Endothelial cell of umbilical vein (primary cell): ENCODE data around the gene NTRK2. TPM values are rescaled to one million over a fixed set of nuclear protein-coding genes. Genes with fewer than 3 reads are reported as not detected.

Experiments
- BruUV-seq: library from RNA; stranded (reverse); fragments of 400-500 nt; replicated peaks from 2 replicates; lab custom pipeline; 2021; lab: Mats Ljungman, UMichigan
- CTCF ChIA-PET: fragments of 300-600, 350-600 bp; sonication (Branson Sonifier 250); formaldehyde crosslinking; loops from one replicate; lab custom pipeline; 2021; ENCODE audit warnings: antibody characterized with exemption, inconsistent platforms; lab: Charles Lee
- POLR2A ChIA-PET: fragments of 300-600, 350-600 bp; sonication (Branson Sonifier 250); formaldehyde crosslinking; loops from one replicate; lab custom pipeline; 2021; ENCODE audit warnings: antibody characterized with exemption, inconsistent platforms; lab: Charles Lee
- DNase-seq: peaks from one replicate; pipeline ENCODE4 v3.0.0-alpha.2; 2011; ENCODE audit warnings: low read depth, low spot score
- FAIRE-seq: peaks from 2 replicates; lab custom pipeline; 2011; peaks lifted over from hg19 to GRCh38; lab: Jason Lieb, UNC
- H2AFZ ChIP-seq: 2 replicates; pipeline ENCODE4 v1.6.0; 2012; ENCODE audit warnings: low read depth, low read length, control low read depth, inconsistent platforms
- H3K27ac ChIP-seq: 2 replicates; pipeline ENCODE4 v1.5.1; 2011; ENCODE audit warnings: low read depth, mild to moderate bottlenecking, control low read depth, low read length, moderate library complexity; ENCODE audit not compliant: insufficient read depth
- H3K27me3 ChIP-seq, 2 experiments: 2 replicates each; pipeline versions ENCODE4 v1.6.0 to v1.6.1; 2011; ENCODE audit warnings: low read length in 2 of 2, mixed read lengths in 1 of 2; ENCODE audit not compliant: control insufficient read depth in 2 of 2, insufficient read depth in 2 of 2
- H3K36me3 ChIP-seq, 2 experiments: 2 replicates in 1 of 2; 3 replicates in 1 of 2; pipeline ENCODE4 v1.5.1; 2011; ENCODE audit warnings: low read length in 2 of 2, mild to moderate bottlenecking in 1 of 2, moderate library complexity in 1 of 2; ENCODE audit not compliant: control insufficient read depth in 2 of 2, insufficient read depth in 2 of 2; ENCODE audit errors: extremely low read depth in 1 of 2
- H3K4me1 ChIP-seq: 3 replicates; pipeline ENCODE4 v1.5.1; 2011; ENCODE audit warnings: mild to moderate bottlenecking, low read length; ENCODE audit not compliant: control insufficient read depth, insufficient read depth; ENCODE audit errors: extremely low read depth
- H3K4me2 ChIP-seq: 2 replicates; pipeline ENCODE4 v1.6.1; 2011; ENCODE audit warnings: low read length, control low read depth, mixed read lengths; ENCODE audit not compliant: insufficient read depth
- H3K4me3 ChIP-seq, 3 experiments: fragments of 200-600 bp in 1 of 3; sonication (generic), shearing (Covaris generic) in 1 of 3; replicated peaks in 1 of 3; 2 replicates each; pipeline ENCODE4 v1.5.1; 2011 to 2016; ENCODE audit warnings: control low read depth in 3 of 3, low read length in 3 of 3, mild to moderate bottlenecking in 2 of 3, inconsistent platforms in 1 of 3, low read depth in 1 of 3, moderate library complexity in 1 of 3; ENCODE audit not compliant: insufficient read depth in 1 of 3
- H3K79me2 ChIP-seq: 2 replicates; pipeline ENCODE4 v1.6.0; 2012; ENCODE audit warnings: low read length, inconsistent platforms; ENCODE audit not compliant: control insufficient read depth, insufficient read depth
- H3K9ac ChIP-seq: replicated peaks from 2 replicates; pipeline ENCODE3; 2011; ENCODE audit warnings: low read length, control low read depth; ENCODE audit not compliant: insufficient read depth; ENCODE audit errors: extremely low read depth
- H3K9me1 ChIP-seq: replicated peaks from 3 replicates; pipeline ENCODE4 v1.6.0; 2011; ENCODE audit warnings: mild to moderate bottlenecking, low read length; ENCODE audit not compliant: control insufficient read depth, insufficient read depth; ENCODE audit errors: extremely low read depth
- H3K9me3 ChIP-seq: replicated peaks from 2 replicates; pipeline ENCODE4 v1.5.1; 2012; ENCODE audit warnings: low read length, inconsistent platforms; ENCODE audit not compliant: control insufficient read depth, insufficient read depth
- H4K20me1 ChIP-seq: replicated peaks from 2 replicates; pipeline ENCODE3; 2011; ENCODE audit warnings: mild to moderate bottlenecking, low read length; ENCODE audit not compliant: control insufficient read depth, insufficient read depth; ENCODE audit errors: extremely low read depth
- EZH2 ChIP-seq: IDR thresholded peaks from 2 replicates; pipeline ENCODE4 v1.6.1; 2012; ENCODE audit warnings: borderline replicate concordance, low read depth, mild to moderate bottlenecking, moderate library complexity, low read length, inconsistent platforms; ENCODE audit not compliant: severe bottlenecking
- FOS ChIP-seq: IDR thresholded peaks from 2 replicates; pipeline ENCODE4 v1.6.1; 2011; ENCODE audit warnings: mild to moderate bottlenecking, low read length, moderate library complexity, borderline replicate concordance; ENCODE audit not compliant: insufficient read depth
- GATA2 ChIP-seq: IDR thresholded peaks from 2 replicates; pipeline ENCODE4 v1.7.0; 2011; ENCODE audit warnings: low read depth, mild to moderate bottlenecking, moderate library complexity, mixed read lengths, low read length; ENCODE audit not compliant: insufficient read length, insufficient read depth
- JUN ChIP-seq: IDR thresholded peaks from 2 replicates; pipeline ENCODE4 v1.6.1; 2011; ENCODE audit warnings: borderline replicate concordance, low read depth; ENCODE audit not compliant: insufficient read length, insufficient read depth
- MAX ChIP-seq: IDR thresholded peaks from 2 replicates; pipeline ENCODE4 v1.6.1; 2011; ENCODE audit not compliant: insufficient read depth, insufficient read length
- MYC ChIP-seq: IDR thresholded peaks from one replicate; pipeline ENCODE4 v1.6.1; 2011; ENCODE audit warnings: mild to moderate bottlenecking, low read depth, low read length
- POLR2A ChIP-seq: IDR thresholded peaks from 2 replicates; pipeline ENCODE4 v1.6.1; 2012; ENCODE audit warnings: low read depth, mild to moderate bottlenecking, control low read depth, low read length
- POLR2AphosphoS5 ChIP-seq: IDR thresholded peaks from 2 replicates; pipeline ENCODE4 v1.6.1; 2012; ENCODE audit warnings: low read depth, mild to moderate bottlenecking, control low read depth, low read length, moderate library complexity; ENCODE audit not compliant: insufficient read depth
- dilution Hi-C: fragments of 300-500 bp; cut with MboI; formaldehyde crosslinking; loops from one replicate; pipeline ENCODE4 v1.15.0; 2019; ENCODE audit warnings: low sequenced_read_pairs; ENCODE audit not compliant: extremely low pct_ligation_motif_present
- intact Hi-C: fragments of 100-400 bp; cut with micrococcal nuclease; formaldehyde crosslinking; loops from one replicate; pipeline ENCODE4 v1.10.0; 2022
- polyA plus RNA-seq, 4 experiments: library from polyadenylated mRNA; depleted of rRNA in 3 of 4; stranded (reverse) in 3 of 4; unstranded in 1 of 4; fragments of >200 nt; gene quantifications; 2 replicates each; pipeline versions ENCODE4 v1.2.1 to v1.2.3, GENCODE V29; 2011 to 2012; ENCODE audit warnings: missing spikeins in 1 of 4
- total RNA-seq: library from RNA; stranded (reverse); gene quantifications from 2 replicates; pipeline ENCODE4 v1.2.3, GENCODE V29; 2021
- TF ChIP-seq, protein P1 (sequence below), 2 donors: IDR thresholded peaks; 1 replicate in 1 of 2; 2 replicates in 1 of 2; pipeline ENCODE4 v1.5.1; 2011; ENCODE audit warnings: low read length in 2 of 2, mild to moderate bottlenecking in 2 of 2, moderate library complexity in 2 of 2, control low read depth in 1 of 2, inconsistent platforms in 1 of 2, low read depth in 1 of 2; ENCODE audit not compliant: insufficient read depth in 1 of 2; ENCODE audit errors: extremely low read depth in 1 of 2

Gene NTRK2
- total and polyA plus RNA-seq, 2 donors (not counting 3 experiments of a cell fraction or from before 2014, with no cell fraction given): 0.01 to 0.13 TPM

GRCh38 chr9:84755380-84755779 lies 85.9 kb downstream of the NTRK2 start:
- ChIA-PET POLR2A (no interaction called here), CTCF (interaction anchor here (0.6 to 1.3 kb wide), 3 partner anchors 27 to 358 kb away, joined by 3 read pairs; no protein-coding TSS in a partner anchor)
- no peak for TF ChIP-seq EZH2
- TF ChIP-seq MYC: no peak
- TF ChIP-seq, protein P1, sequence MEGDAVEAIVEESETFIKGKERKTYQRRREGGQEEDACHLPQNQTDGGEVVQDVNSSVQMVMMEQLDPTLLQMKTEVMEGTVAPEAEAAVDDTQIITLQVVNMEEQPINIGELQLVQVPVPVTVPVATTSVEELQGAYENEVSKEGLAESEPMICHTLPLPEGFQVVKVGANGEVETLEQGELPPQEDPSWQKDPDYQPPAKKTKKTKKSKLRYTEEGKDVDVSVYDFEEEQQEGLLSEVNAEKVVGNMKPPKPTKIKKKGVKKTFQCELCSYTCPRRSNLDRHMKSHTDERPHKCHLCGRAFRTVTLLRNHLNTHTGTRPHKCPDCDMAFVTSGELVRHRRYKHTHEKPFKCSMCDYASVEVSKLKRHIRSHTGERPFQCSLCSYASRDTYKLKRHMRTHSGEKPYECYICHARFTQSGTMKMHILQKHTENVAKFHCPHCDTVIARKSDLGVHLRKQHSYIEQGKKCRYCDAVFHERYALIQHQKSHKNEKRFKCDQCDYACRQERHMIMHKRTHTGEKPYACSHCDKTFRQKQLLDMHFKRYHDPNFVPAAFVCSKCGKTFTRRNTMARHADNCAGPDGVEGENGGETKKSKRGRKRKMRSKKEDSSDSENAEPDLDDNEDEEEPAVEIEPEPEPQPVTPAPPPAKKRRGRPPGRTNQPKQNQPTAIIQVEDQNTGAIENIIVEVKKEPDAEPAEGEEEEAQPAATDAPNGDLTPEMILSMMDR (IDR thresholded peaks at IDR 0.05; ENCODE audit: extremely low read depth in 1 of 2, insufficient read depth in 1 of 2, low read depth in 1 of 2, low read length in 2 of 2): no peak
- no peak for TF ChIP-seq GATA2
- no peak for TF ChIP-seq MAX
- no peak for TF ChIP-seq JUN
- TF ChIP-seq POLR2A: no peak
- TF ChIP-seq FOS: no peak
- TF ChIP-seq POLR2AphosphoS5: no peak
- BruUV-seq: no TSS peak
- Histone ChIP-seq H3K9ac (no peak overlapping the region), H3K9me1 (no peaks in the 10 kb centered on the region), H3K4me2 (no peak overlapping the region), H4K20me1 (no peaks in the 10 kb centered on the region), H3K4me3 (no peak overlapping the region), H3K27ac (no peak overlapping the region), H3K9me3 (no peaks in the 10 kb centered on the region), H3K36me3 (no peaks in the 10 kb centered on the region), H2AFZ (no peak overlapping the region), H3K4me1 (no peaks in the 10 kb centered on the region), H3K79me2 (no peaks in the 10 kb centered on the region), H3K27me3 (no peaks in the 10 kb centered on the region)
- intact Hi-C loops (no loop called here), dilution Hi-C loops (no loop called here)
- FAIRE-seq: no peak
- no peak for DNase-seq
